IMR-90 (cell line): Measurements from ENCODE around the gene TENM4.

Experiments
- RFX5 ChIP-seq: IDR thresholded peaks from 2 replicates; pipeline ENCODE4 v1.8.0; 2012; ENCODE audit warnings: low read depth, mild to moderate bottlenecking, low read length, moderate library complexity
- TF ChIP-seq, protein P1 (sequence below): conservative IDR thresholded peaks from 2 replicates; pipeline ENCODE4 v1.5.1; 2012; ENCODE audit warnings: mild to moderate bottlenecking, low read depth, low read length, improper control_type of control experiment

- TF ChIP-seq RFX5: no peak
- TF ChIP-seq, protein P1, sequence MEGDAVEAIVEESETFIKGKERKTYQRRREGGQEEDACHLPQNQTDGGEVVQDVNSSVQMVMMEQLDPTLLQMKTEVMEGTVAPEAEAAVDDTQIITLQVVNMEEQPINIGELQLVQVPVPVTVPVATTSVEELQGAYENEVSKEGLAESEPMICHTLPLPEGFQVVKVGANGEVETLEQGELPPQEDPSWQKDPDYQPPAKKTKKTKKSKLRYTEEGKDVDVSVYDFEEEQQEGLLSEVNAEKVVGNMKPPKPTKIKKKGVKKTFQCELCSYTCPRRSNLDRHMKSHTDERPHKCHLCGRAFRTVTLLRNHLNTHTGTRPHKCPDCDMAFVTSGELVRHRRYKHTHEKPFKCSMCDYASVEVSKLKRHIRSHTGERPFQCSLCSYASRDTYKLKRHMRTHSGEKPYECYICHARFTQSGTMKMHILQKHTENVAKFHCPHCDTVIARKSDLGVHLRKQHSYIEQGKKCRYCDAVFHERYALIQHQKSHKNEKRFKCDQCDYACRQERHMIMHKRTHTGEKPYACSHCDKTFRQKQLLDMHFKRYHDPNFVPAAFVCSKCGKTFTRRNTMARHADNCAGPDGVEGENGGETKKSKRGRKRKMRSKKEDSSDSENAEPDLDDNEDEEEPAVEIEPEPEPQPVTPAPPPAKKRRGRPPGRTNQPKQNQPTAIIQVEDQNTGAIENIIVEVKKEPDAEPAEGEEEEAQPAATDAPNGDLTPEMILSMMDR: peak; percentile 20
Observed at GRCh38 chr11:79087961-79088318, 352.9 kb downstream of the TENM4 start.
